GM12872 (cell line): ENCODE results near the gene SLC39A11.

Experiments
- CTCF ChIP-seq: IDR thresholded peaks from 3 replicates; pipeline ENCODE4 v1.5.1; 2011; ENCODE audit warnings: low read depth, mild to moderate bottlenecking, low read length, moderate library complexity; ENCODE audit not compliant: insufficient read depth

Gene SLC39A11

GRCh38 chr17:72719206-72719577 is 373.3 kb downstream of the SLC39A11 start:
- TF ChIP-seq CTCF = no peak

GRCh38 chr17:72717676-72718075 is 374.8 kb downstream of the SLC39A11 start:
- no peak for TF ChIP-seq CTCF

GRCh38 chr17:72717276-72717675 is 375.2 kb downstream of the SLC39A11 start:
- TF ChIP-seq CTCF = no peak

- TF ChIP-seq CTCF = no peak
Observed at GRCh38 chr17:72715906-72716572, 376.4 kb downstream of the SLC39A11 start.

GRCh38 chr17:72714357-72714966 is 378.0 kb downstream of the SLC39A11 start:
- TF ChIP-seq CTCF = no peak

- no peak for TF ChIP-seq CTCF
Observed at GRCh38 chr17:72713701-72714100, 378.8 kb downstream of the SLC39A11 start.

GRCh38 chr17:72711521-72712310 is 380.8 kb downstream of the SLC39A11 start:
- no peak for TF ChIP-seq CTCF
